ENCODE data around the gene EIF2AK3.

- TF ChIP-seq CTCF (optimal IDR thresholded peaks at IDR 0.05 in 1 of 3, IDR thresholded peaks at IDR 0.05 in 1 of 3, conservative IDR thresholded peaks at IDR 0.05 in 1 of 3; ENCODE audit: extremely low read depth in 1 of 3, insufficient read depth in 2 of 3, low read length in 3 of 3), result no peak
- TF ChIP-seq EZH2 (IDR thresholded peaks at IDR 0.05; ENCODE audit: low read length), result no peak
Observed at GRCh38 chr2:88560619-88561307, 66.5 kb downstream of the EIF2AK3 start.
